ENCODE measurements around the gene PFDN1.

Gene PFDN1

GRCh38 chr5:140197023-140197422, 105.9 kb downstream of the PFDN1 start:
- no peaks in the 10 kb centered on the region for H4K20me1 ChIP-seq
- H3K4me1 ChIP-seq, result peaks cover 7% of the 10 kb centered on the region
- peaks cover 6% of the 10 kb centered on the region; the same call in 1 of the 2 replicates for H3K36me3 ChIP-seq
- H3K9ac ChIP-seq, result no peak overlapping the region
- H3K27ac ChIP-seq, result no peak overlapping the region
- no peaks in the 10 kb centered on the region for H3K9me3 ChIP-seq
- H3K4me2 ChIP-seq, result no peak overlapping the region
- TF ChIP-seq Cebpa-rat (IDR thresholded peaks at IDR 0.05), result no peak
- H3K27me3 ChIP-seq, result no peaks in the 10 kb centered on the region
- H3K4me3 ChIP-seq, result no peak overlapping the region

- TF ChIP-seq Cebpa-rat (IDR thresholded peaks at IDR 0.05), result no peak
- H3K4me1 ChIP-seq, result peaks cover 7% of the 10 kb centered on the region
Observed at GRCh38 chr5:140196115-140196814, 106.6 kb downstream of the PFDN1 start.

More at GRCh38 chr5:140196115-140196814, 106.6 kb downstream of the PFDN1 start:
- Histone ChIP-seq H3K27me3 (no peaks in the 10 kb centered on the region), H3K36me3 (peaks cover 6% of the 10 kb centered on the region; the same call in 1 of the 2 replicates), H3K4me3 (no peak overlapping the region), H4K20me1 (no peaks in the 10 kb centered on the region), H3K9ac (no peak overlapping the region), H3K9me3 (no peaks in the 10 kb centered on the region), H3K4me2 (no peak overlapping the region), H3K27ac (no peak overlapping the region)

Measured in BLaER1 (cell line).